GM21390 (cell line): ENCODE data around the gene POLRMT.
"Not testable (repeated sequence)": the region's sequence is repeated elsewhere in the genome, so short reads cannot be mapped to it uniquely, and the experiment has no call there.

Experiments
- ATAC-seq: cut with Tn5 transposase; IDR thresholded peaks from one replicate; pipeline ENCODE4 v1.9.1; 2021; ENCODE audit not compliant: unreplicated experiment

POLRMT gene

GRCh38 chr19:613732-614567 lies 19.4 kb downstream of the POLRMT start:
- ATAC-seq: no peak

DNA sequence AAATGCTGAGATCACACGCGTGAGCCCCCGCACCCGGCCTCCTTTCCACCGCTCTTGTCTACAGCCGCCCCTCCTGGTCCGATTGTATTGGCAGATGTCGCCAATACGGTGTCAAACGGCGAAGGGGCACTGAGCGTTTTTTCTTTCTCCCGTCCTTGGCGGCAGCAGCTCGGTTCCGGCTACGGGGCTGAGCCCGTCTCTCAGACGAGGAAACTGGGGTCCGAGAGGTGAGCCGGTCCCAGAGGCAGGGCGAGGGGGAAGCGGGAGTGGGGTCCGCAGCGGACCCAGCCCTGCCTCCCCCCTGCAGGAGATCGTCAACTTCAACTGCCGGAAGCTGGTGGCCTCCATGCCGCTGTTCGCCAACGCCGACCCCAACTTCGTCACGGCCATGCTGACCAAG lies 20.4 kb downstream of the POLRMT start:
- no peak for ATAC-seq

DNA sequence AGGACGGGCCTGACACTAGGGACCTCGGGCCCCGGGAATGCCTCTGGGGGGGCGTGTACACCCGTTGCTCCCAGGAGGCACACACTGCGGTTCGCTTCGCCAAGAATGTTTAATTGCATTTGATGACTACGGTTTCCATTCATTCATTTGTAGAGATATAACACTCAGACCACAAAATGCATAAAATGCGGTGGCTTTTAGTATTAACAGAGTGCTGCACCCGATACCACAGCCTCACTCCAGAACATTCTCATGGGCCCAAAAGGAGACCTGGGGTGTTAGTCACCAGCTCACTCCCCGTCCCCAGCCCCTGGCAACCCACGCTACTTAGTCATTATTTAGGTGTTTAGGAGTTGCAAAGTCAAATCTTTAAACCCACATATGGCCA lies 21.9 kb downstream of the POLRMT start:
- ATAC-seq: no peak

GRCh38 chr19:610801-611480 lies 22.4 kb downstream of the POLRMT start:
- ATAC-seq: no peak

- no peak for ATAC-seq
Observed at GRCh38 chr19:610071-610800, 23.1 kb downstream of the POLRMT start.

DNA sequence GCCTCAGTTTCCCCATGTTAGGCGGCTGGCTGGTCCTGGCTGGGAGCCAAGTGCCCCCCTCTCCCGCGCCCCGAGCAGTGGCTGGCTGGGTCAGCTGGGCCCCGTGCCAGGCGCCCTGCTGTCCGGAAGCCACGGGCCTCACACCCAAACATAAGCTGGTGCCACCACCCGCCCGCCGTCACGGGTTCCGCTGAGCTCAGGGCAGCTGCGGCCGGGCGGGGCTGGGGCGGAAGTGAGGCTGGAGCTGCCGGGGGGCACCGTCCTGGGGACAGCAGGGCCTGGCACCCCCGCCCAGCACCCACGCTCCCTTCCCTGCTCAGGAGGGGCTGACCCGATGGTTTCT lies 24.4 kb downstream of the POLRMT start:
- no peak for ATAC-seq

- ATAC-seq: no peak
Observed at GRCh38 chr19:608155-609003, 25.0 kb downstream of the POLRMT start.

- no peak for ATAC-seq
Observed at GRCh38 chr19:607301-608154, 25.8 kb downstream of the POLRMT start.

GRCh38 chr19:605061-605971 lies 28.0 kb downstream of the POLRMT start:
- not testable (repeated sequence) for ATAC-seq

DNA sequence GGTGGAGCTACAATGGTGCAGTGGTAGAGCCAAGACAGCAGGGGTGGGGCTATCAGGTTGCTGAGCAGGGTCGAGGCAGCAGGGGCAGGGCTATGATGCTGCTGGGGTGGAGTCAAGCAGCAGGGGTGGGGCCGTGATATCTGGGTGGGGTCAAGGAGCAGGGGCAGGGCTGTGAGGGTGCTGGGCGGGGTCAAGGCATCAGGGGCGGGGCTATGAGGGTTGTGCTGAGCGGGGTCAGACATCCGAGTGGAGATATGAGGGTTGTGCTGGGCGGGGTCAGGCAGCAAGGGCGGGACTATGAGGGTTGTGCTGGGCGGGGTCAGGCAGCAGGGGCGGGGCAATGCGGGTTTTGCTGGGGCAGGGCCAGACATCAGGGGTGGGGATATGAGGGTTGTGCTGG lies 29.0 kb downstream of the POLRMT start:
- ATAC-seq: no peak

- ATAC-seq: not testable (repeated sequence)
Observed at GRCh38 chr19:603779-604178, 29.6 kb downstream of the POLRMT start.

- ATAC-seq: not testable (repeated sequence)
Observed at GRCh38 chr19:603302-603639, 30.1 kb downstream of the POLRMT start.

- ATAC-seq: no peak
Observed at GRCh38 chr19:602391-603301, 30.7 kb downstream of the POLRMT start.

DNA sequence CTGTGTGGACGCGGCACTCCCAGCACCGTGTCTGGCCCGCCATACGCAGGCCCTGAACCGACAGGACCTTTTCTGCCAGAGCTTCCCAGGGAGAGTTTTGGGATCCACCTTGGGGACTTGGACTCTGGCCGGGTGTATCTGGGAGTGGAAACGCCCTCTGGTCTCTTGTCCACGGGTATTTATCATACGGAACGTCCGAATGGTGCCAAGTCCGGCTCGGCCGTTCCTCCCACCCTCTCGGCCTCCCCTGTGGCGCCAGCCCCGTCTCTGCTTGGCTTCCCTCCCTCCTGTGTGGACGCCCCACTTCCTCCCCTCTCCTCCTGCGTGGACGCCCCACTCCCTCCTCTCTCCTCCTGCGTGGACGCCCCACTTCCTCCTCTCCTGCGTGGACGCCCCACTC lies 31.5 kb downstream of the POLRMT start:
- ATAC-seq: no peak

- ATAC-seq: no peak
Observed at GRCh38 chr19:601310-601709, 32.0 kb downstream of the POLRMT start.

- no peak for ATAC-seq
Observed at GRCh38 chr19:597406-598315, 35.7 kb downstream of the POLRMT start.

- ATAC-seq: no peak
Observed at GRCh38 chr19:596263-596655, 37.1 kb downstream of the POLRMT start.
